Middle frontal gyrus (tissue), 1 donor: ENCODE measurements around the gene AGTPBP1.
A peak's percentile ranks its signal among the peaks of the same experiment; 100 is the strongest.
"Not testable (repeated sequence)": the region's sequence is repeated elsewhere in the genome, so short reads cannot be mapped to it uniquely, and the experiment has no call there.

Source experiments
- DNase-seq: peaks from one replicate; pipeline ENCODE4 v3.0.0-alpha.2; 2015; ENCODE audit warnings: low spot score; ENCODE audit errors: extremely low spot score

Gene AGTPBP1

GRCh38 chr9:85741875-85742596, at the start of gene AGTPBP1:
Gene AGTPBP1 (minus strand): TSS chr9:85741954. CDS start chr9:85712533, 29,421 bp downstream.
- DNase-seq, result peak; percentile 88

GRCh38 chr9:85786116-85786515, 44.4 kb upstream of the AGTPBP1 start:
- not testable (repeated sequence) for DNase-seq

GRCh38 chr9:85773844-85774243, 32.1 kb upstream of the AGTPBP1 start:
- DNase-seq, result not testable (repeated sequence)

GRCh38 chr9:85761802-85762201, 20.0 kb upstream of the AGTPBP1 start:
- DNase-seq, result not testable (repeated sequence)

GRCh38 chr9:85757716-85758115, 16.0 kb upstream of the AGTPBP1 start:
- DNase-seq, result not testable (repeated sequence)

GRCh38 chr9:85756216-85756615, 14.5 kb upstream of the AGTPBP1 start:
- not testable (repeated sequence) for DNase-seq

- no peak for DNase-seq
These were observed 4.6 kb upstream of the AGTPBP1 start for GRCh38 chr9:85746309-85746708.

GRCh38 chr9:85745203-85745602, 3.4 kb upstream of the AGTPBP1 start:
- no peak for DNase-seq

GRCh38 chr9:85744480-85744879, 2.7 kb upstream of the AGTPBP1 start:
- no peak for DNase-seq

GRCh38 chr9:85743275-85744128, 1.7 kb upstream of the AGTPBP1 start:
- DNase-seq, result no peak

- DNase-seq, result no peak
These were observed 813 bp upstream of the AGTPBP1 start for GRCh38 chr9:85742597-85742936.

- no peak for DNase-seq
These were observed 469 bp downstream of the AGTPBP1 start for GRCh38 chr9:85741095-85741874.

GRCh38 chr9:85740787-85741094, 1.0 kb downstream of the AGTPBP1 start:
- no peak for DNase-seq

- DNase-seq, result no peak
These were observed 3.2 kb downstream of the AGTPBP1 start for GRCh38 chr9:85738509-85738908.

- no peak for DNase-seq
These were observed 4.1 kb downstream of the AGTPBP1 start for GRCh38 chr9:85737671-85738070.

GRCh38 chr9:85730916-85731630, 10.7 kb downstream of the AGTPBP1 start:
- no peak for DNase-seq

- no peak for DNase-seq
These were observed 11.9 kb downstream of the AGTPBP1 start for GRCh38 chr9:85729882-85730281.

- no peak for DNase-seq
These were observed 14.3 kb downstream of the AGTPBP1 start for GRCh38 chr9:85727500-85727899.

- no peak for DNase-seq
These were observed 15.0 kb downstream of the AGTPBP1 start for GRCh38 chr9:85726737-85727136.

GRCh38 chr9:85723215-85723614, 18.5 kb downstream of the AGTPBP1 start:
- no peak for DNase-seq

GRCh38 chr9:85719411-85719810, 22.3 kb downstream of the AGTPBP1 start:
- DNase-seq, result not testable (repeated sequence)
